HG02970 (cell line): Measurements from ENCODE around the gene ZPR1.

Experiments used
- ATAC-seq: cut with Tn5 transposase; IDR thresholded peaks from one replicate; pipeline ENCODE4 v1.9.1; 2021; ENCODE audit warnings: mild to moderate bottlenecking, moderate library complexity, moderate number of reproducible peaks; ENCODE audit not compliant: unreplicated experiment, low FRiP score

Gene ZPR1

GRCh38 chr11:116727990-116728389, 59.8 kb downstream of the ZPR1 start:
- no peak for ATAC-seq

GRCh38 chr11:116725434-116726221, 62.2 kb downstream of the ZPR1 start:
- no peak for ATAC-seq

- no peak for ATAC-seq
These were observed 63.0 kb downstream of the ZPR1 start for GRCh38 chr11:116724813-116725212.
